IMR-90 (cell line): ENCODE results near the gene RIMBP2. TPM values are rescaled to one million over a fixed set of nuclear protein-coding genes. Genes with fewer than 3 reads are reported as not detected.

Experiments used
- ATAC-seq: fragments of 200-7000 bp; cut with Tn5 transposase; 2 replicates; pipeline ENCODE4 v1.9.1; 2020; ENCODE audit warnings: low read depth, mild to moderate bottlenecking, moderate library complexity
- BruUV-seq: library from RNA; stranded (reverse); fragments of 400-500 nt; replicated peaks from 2 replicates; lab custom pipeline; 2021; lab: Mats Ljungman, UMichigan
- CTCF ChIA-PET: fragments of 300-600 bp; formaldehyde crosslinking; extraction: SDS; loops from one replicate; lab custom pipeline; 2021; ENCODE audit warnings: antibody characterized with exemption; lab: Yijun Ruan, JAX
- POLR2A ChIA-PET: fragments of 300-600 bp; sonication (Branson Sonifier 250); formaldehyde crosslinking; loops from one replicate; lab custom pipeline; 2022; ENCODE audit warnings: antibody characterized with exemption; ENCODE audit not compliant: unreplicated experiment; lab: Charles Lee
- DNase-seq: peaks from one replicate; pipeline ENCODE4 v3.0.0; 2013
- H2AFZ ChIP-seq: replicated peaks from 2 replicates; pipeline ENCODE3; 2013; ENCODE audit warnings: low read length, mild to moderate bottlenecking; ENCODE audit not compliant: poor library complexity
- H2AK5ac ChIP-seq: 2 replicates; pipeline ENCODE4 v1.6.1; 2013; ENCODE audit warnings: low read depth, low read length, inconsistent platforms
- H2AK9ac ChIP-seq: replicated peaks from 2 replicates; pipeline ENCODE3; 2013; ENCODE audit warnings: mild to moderate bottlenecking, low read depth, low read length, moderate library complexity; ENCODE audit not compliant: poor library complexity
- H2BK120ac ChIP-seq: 2 replicates; pipeline ENCODE4 v1.6.1; 2013; ENCODE audit warnings: low read depth, low read length, inconsistent platforms
- H2BK15ac ChIP-seq: 3 replicates; pipeline ENCODE4 v1.6.1; 2013; ENCODE audit warnings: low read depth, low read length, inconsistent platforms
- H2BK20ac ChIP-seq: 2 replicates; pipeline ENCODE4 v1.6.1; 2013; ENCODE audit warnings: low read depth, mild to moderate bottlenecking, inconsistent platforms, low read length, moderate library complexity
- H2BK5ac ChIP-seq: 2 replicates; pipeline ENCODE4 v1.6.1; 2013; ENCODE audit warnings: mild to moderate bottlenecking, low read depth, low read length, inconsistent platforms; ENCODE audit not compliant: poor library complexity, severe bottlenecking
- H3K14ac ChIP-seq: replicated peaks from 2 replicates; pipeline ENCODE4 v1.6.1; 2013; ENCODE audit warnings: low read depth, low read length, inconsistent platforms
- H3K18ac ChIP-seq: 2 replicates; pipeline ENCODE4 v1.6.1; 2013; ENCODE audit warnings: low read depth, low read length, control low read depth
- H3K23ac ChIP-seq: 2 replicates; pipeline ENCODE4 v1.6.1; 2013; ENCODE audit warnings: low read depth, low read length, inconsistent platforms
- H3K27ac ChIP-seq: 2 replicates; pipeline ENCODE4 v1.5.1; 2013; ENCODE audit warnings: mild to moderate bottlenecking, control low read depth, low read length; ENCODE audit not compliant: insufficient read depth
- H3K27me3 ChIP-seq: 2 replicates; pipeline ENCODE4 v1.6.1; 2013; ENCODE audit warnings: low read length; ENCODE audit not compliant: control insufficient read depth, insufficient read depth
- H3K36me3 ChIP-seq: 2 replicates; pipeline ENCODE4 v1.6.1; 2013; ENCODE audit warnings: low read length, mixed read lengths; ENCODE audit not compliant: control insufficient read depth, insufficient read depth
- H3K4ac ChIP-seq: 2 replicates; pipeline ENCODE4 v1.6.1; 2013; ENCODE audit warnings: low read depth, low read length, inconsistent platforms
- H3K4me1 ChIP-seq: 2 replicates; pipeline ENCODE4 v1.6.1; 2013; ENCODE audit warnings: low read length, mixed read lengths; ENCODE audit not compliant: control insufficient read depth, insufficient read depth
- H3K4me2 ChIP-seq: 2 replicates; pipeline ENCODE4 v1.6.1; 2013; ENCODE audit warnings: low read depth, mild to moderate bottlenecking, control low read depth, low read length, moderate library complexity
- H3K4me3 ChIP-seq: 2 replicates; pipeline ENCODE4 v1.5.1; 2013; ENCODE audit warnings: low read depth, mild to moderate bottlenecking, control low read depth, low read length, moderate library complexity; ENCODE audit not compliant: insufficient read depth
- H3K56ac ChIP-seq: 2 replicates; pipeline ENCODE4 v1.6.1; 2013; ENCODE audit warnings: low read length, inconsistent platforms; ENCODE audit not compliant: insufficient read depth; ENCODE audit errors: extremely low read depth
- H3K79me1 ChIP-seq, 2 experiments: 2 replicates each; pipeline ENCODE4 v1.6.1; 2013; ENCODE audit warnings: low read length in 2 of 2, inconsistent platforms in 1 of 2, low read depth in 1 of 2
- H3K9ac ChIP-seq: 2 replicates; pipeline ENCODE4 v1.6.1; 2013; ENCODE audit warnings: low read depth, low read length, control low read depth
- H3K9me1 ChIP-seq: 2 replicates; pipeline ENCODE4 v1.6.1; 2013; ENCODE audit warnings: low read length, inconsistent platforms; ENCODE audit not compliant: insufficient read depth
- H3K9me3 ChIP-seq: 2 replicates; pipeline ENCODE4 v1.6.1; 2013; ENCODE audit warnings: low read length; ENCODE audit not compliant: control insufficient read depth, insufficient read depth
- H4K20me1 ChIP-seq: 2 replicates; pipeline ENCODE4 v1.6.1; 2013; ENCODE audit warnings: low read length, inconsistent platforms; ENCODE audit not compliant: insufficient read depth
- H4K5ac ChIP-seq: 2 replicates; pipeline ENCODE4 v1.6.1; 2013; ENCODE audit warnings: mild to moderate bottlenecking, low read depth, low read length, control low read depth
- H4K8ac ChIP-seq, 2 experiments: 2 replicates each; pipeline ENCODE4 v1.6.1; 2013; ENCODE audit warnings: low read depth in 2 of 2, low read length in 2 of 2, control low read depth in 1 of 2, inconsistent platforms in 1 of 2
- H4K91ac ChIP-seq: 2 replicates; pipeline ENCODE4 v1.6.1; 2013; ENCODE audit warnings: low read depth, low read length, inconsistent platforms; ENCODE audit not compliant: insufficient read depth
- BHLHE40 ChIP-seq: fragments of 150-350 bp; IDR thresholded peaks from 2 replicates; pipeline ENCODE4 v1.6.1; 2016; ENCODE audit warnings: mild to moderate bottlenecking, low read depth, low read length
- CEBPB ChIP-seq: IDR thresholded peaks from 2 replicates; pipeline ENCODE4 v1.6.1; 2012; ENCODE audit warnings: low read depth, low read length, improper control_type of control experiment
- CHD1 ChIP-seq: IDR thresholded peaks from 2 replicates; pipeline ENCODE4 v1.6.1; 2012; ENCODE audit warnings: low read depth, low read length, improper control_type of control experiment
- FOS ChIP-seq: fragments of 150-350 bp; IDR thresholded peaks from 2 replicates; pipeline ENCODE4 v1.6.1; 2016; ENCODE audit warnings: low read depth, low read length
- MAFK ChIP-seq: IDR thresholded peaks from 2 replicates; pipeline ENCODE4 v1.6.1; 2012; ENCODE audit warnings: low read depth, low read length, improper control_type of control experiment
- MAZ ChIP-seq: IDR thresholded peaks from 2 replicates; pipeline ENCODE4 v1.6.1; 2012; ENCODE audit warnings: low read depth, mild to moderate bottlenecking, low read length, improper control_type of control experiment, moderate library complexity, borderline replicate concordance
- MXI1 ChIP-seq: IDR thresholded peaks from 2 replicates; pipeline ENCODE4 v1.6.1; 2012; ENCODE audit warnings: low read depth, mild to moderate bottlenecking, low read length, moderate library complexity, borderline replicate concordance
- NFE2L2 ChIP-seq: fragments of 150-350 bp; IDR thresholded peaks from 2 replicates; pipeline ENCODE4 v1.6.1; 2016; ENCODE audit warnings: low read depth, mild to moderate bottlenecking, low read length
- POLR2A ChIP-seq: IDR thresholded peaks from 2 replicates; pipeline ENCODE4 v1.6.1; 2012; ENCODE audit warnings: mild to moderate bottlenecking, low read depth, low read length
- RAD21 ChIP-seq: IDR thresholded peaks from 2 replicates; pipeline ENCODE4 v1.6.1; 2012; ENCODE audit warnings: low read length, improper control_type of control experiment
- RCOR1 ChIP-seq: IDR thresholded peaks from 2 replicates; pipeline ENCODE4 v1.6.1; 2012; ENCODE audit warnings: mild to moderate bottlenecking, low read length, improper control_type of control experiment; ENCODE audit not compliant: insufficient replicate concordance
- RFX5 ChIP-seq: IDR thresholded peaks from 2 replicates; pipeline ENCODE4 v1.8.0; 2012; ENCODE audit warnings: low read depth, mild to moderate bottlenecking, low read length, moderate library complexity
- SMC3 ChIP-seq: fragments of 150-350 bp; IDR thresholded peaks from 2 replicates; pipeline ENCODE4 v1.6.1; 2016; ENCODE audit warnings: low read depth, mild to moderate bottlenecking, antibody characterized with exemption, low read length, moderate library complexity
- WGBS, 2 experiments: methylation state at CpG; one replicate each; pipeline versions ENCODE4 v1.1.5 to v1.1.7; 2013; ENCODE audit warnings: missing lambda C conversion rate in 2 of 2; ENCODE audit not compliant: insufficient read length in 1 of 2; ENCODE audit errors: extremely low coverage in 2 of 2; 5-methylcytosine and 5-hydroxymethylcytosine counted together
- dilution Hi-C: fragments of 300-500 bp; cut with HindIII; formaldehyde crosslinking; loops from one replicate; pipeline ENCODE4 v1.14.3; 2018; ENCODE audit warnings: low sequenced_read_pairs; ENCODE audit not compliant: unreplicated experiment
- in situ Hi-C: fragments of 300-500 bp; cut with MboI; formaldehyde crosslinking; loops from 3 replicates; pipeline ENCODE4 v1.14.3; 2019; ENCODE audit warnings: low sequenced_read_pairs, inconsistent platforms, mixed read lengths
- intact Hi-C: fragments of 100-400 bp; cut with micrococcal nuclease; formaldehyde crosslinking; loops from 2 replicates; pipeline ENCODE4 v1.10.0; 2022
- polyA plus RNA-seq, 3 experiments: library from polyadenylated mRNA; depleted of rRNA; stranded (reverse); fragments of >200 nt; gene quantifications; 2 replicates each; pipeline ENCODE4 v1.2.3, GENCODE V29; 2012; ENCODE audit warnings: low replicate concordance in 1 of 3
- total RNA-seq: library from RNA; depleted of rRNA; stranded (reverse); fragments of >200 nt; gene quantifications from 2 replicates; pipeline ENCODE4 v1.2.3, GENCODE V29; 2012
- TF ChIP-seq, protein P1 (sequence below): fragments of 150-350 bp; IDR thresholded peaks from 2 replicates; pipeline ENCODE4 v1.6.1; 2016; ENCODE audit warnings: low read depth, mild to moderate bottlenecking, low read length, moderate library complexity, borderline replicate concordance
- TF ChIP-seq, protein P2 (sequence below): fragments of 150-350 bp; IDR thresholded peaks from 2 replicates; pipeline ENCODE4 v1.6.1; 2017; ENCODE audit warnings: mild to moderate bottlenecking, antibody characterized with exemption, low read length, low read depth
- TF ChIP-seq, protein P3 (sequence below): conservative IDR thresholded peaks from 2 replicates; pipeline ENCODE4 v1.5.1; 2012; ENCODE audit warnings: mild to moderate bottlenecking, low read depth, low read length, improper control_type of control experiment

Gene RIMBP2
- total and polyA plus RNA-seq, 2 of the 4 experiments (the other 2 are of a cell fraction), result not detected

DNA sequence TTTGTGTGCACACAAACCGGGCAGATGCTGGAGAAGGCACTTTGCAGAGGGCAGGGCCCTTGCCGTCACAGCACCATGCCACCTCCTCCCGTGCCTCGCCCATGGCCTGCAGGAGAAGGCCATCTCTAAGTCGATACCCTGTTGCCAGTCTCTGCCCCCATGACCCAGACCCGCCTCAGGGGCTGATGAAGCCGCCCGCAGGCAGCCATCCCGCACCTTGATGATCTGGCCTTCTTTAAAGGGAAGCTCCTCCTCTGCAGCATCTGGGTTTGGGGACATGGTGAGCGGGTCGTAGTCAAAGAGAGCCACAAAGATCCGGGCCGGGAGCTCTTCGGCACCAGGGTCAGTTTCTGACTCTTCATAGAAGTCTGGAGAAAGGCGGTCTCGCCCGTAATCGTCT, 302.2 kb downstream of the RIMBP2 start:
- TF ChIP-seq CHD1, result no peak
- TF ChIP-seq FOS, result no peak
- TF ChIP-seq, protein P1, sequence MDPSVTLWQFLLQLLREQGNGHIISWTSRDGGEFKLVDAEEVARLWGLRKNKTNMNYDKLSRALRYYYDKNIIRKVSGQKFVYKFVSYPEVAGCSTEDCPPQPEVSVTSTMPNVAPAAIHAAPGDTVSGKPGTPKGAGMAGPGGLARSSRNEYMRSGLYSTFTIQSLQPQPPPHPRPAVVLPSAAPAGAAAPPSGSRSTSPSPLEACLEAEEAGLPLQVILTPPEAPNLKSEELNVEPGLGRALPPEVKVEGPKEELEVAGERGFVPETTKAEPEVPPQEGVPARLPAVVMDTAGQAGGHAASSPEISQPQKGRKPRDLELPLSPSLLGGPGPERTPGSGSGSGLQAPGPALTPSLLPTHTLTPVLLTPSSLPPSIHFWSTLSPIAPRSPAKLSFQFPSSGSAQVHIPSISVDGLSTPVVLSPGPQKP, result no peak
- TF ChIP-seq BHLHE40, result no peak
- TF ChIP-seq RFX5, result no peak
- TF ChIP-seq, protein P2, sequence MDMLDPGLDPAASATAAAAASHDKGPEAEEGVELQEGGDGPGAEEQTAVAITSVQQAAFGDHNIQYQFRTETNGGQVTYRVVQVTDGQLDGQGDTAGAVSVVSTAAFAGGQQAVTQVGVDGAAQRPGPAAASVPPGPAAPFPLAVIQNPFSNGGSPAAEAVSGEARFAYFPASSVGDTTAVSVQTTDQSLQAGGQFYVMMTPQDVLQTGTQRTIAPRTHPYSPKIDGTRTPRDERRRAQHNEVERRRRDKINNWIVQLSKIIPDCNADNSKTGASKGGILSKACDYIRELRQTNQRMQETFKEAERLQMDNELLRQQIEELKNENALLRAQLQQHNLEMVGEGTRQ, result no peak
- TF ChIP-seq, protein P3, sequence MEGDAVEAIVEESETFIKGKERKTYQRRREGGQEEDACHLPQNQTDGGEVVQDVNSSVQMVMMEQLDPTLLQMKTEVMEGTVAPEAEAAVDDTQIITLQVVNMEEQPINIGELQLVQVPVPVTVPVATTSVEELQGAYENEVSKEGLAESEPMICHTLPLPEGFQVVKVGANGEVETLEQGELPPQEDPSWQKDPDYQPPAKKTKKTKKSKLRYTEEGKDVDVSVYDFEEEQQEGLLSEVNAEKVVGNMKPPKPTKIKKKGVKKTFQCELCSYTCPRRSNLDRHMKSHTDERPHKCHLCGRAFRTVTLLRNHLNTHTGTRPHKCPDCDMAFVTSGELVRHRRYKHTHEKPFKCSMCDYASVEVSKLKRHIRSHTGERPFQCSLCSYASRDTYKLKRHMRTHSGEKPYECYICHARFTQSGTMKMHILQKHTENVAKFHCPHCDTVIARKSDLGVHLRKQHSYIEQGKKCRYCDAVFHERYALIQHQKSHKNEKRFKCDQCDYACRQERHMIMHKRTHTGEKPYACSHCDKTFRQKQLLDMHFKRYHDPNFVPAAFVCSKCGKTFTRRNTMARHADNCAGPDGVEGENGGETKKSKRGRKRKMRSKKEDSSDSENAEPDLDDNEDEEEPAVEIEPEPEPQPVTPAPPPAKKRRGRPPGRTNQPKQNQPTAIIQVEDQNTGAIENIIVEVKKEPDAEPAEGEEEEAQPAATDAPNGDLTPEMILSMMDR, result no peak
- no peak for TF ChIP-seq SMC3
- no peak for TF ChIP-seq RAD21
- no peak for TF ChIP-seq MXI1
- no peak for TF ChIP-seq NFE2L2
- no peak for TF ChIP-seq MAFK
- no peak for TF ChIP-seq MAZ
- TF ChIP-seq RCOR1, result no peak
- TF ChIP-seq CEBPB, result no peak
- TF ChIP-seq POLR2A, result no peak
- H3K18ac ChIP-seq, result no peak overlapping the region
- no peak overlapping the region for H4K5ac ChIP-seq
- 64% methylated on average over 9 of the region's 18 CpGs; no CpG with 5 or more reads in 1 of the 2 experiments for WGBS, 2 experiments
- intact Hi-C loops, result no loop called here
- H2BK5ac ChIP-seq, result no peak overlapping the region
- H3K9ac ChIP-seq, result no peak overlapping the region
- no peaks in the 10 kb centered on the region for H3K79me1 ChIP-seq
- no peak overlapping the region for H2BK20ac ChIP-seq
- H3K9me3 ChIP-seq, result peaks cover 26% of the 10 kb centered on the region
- H4K91ac ChIP-seq, result no peak overlapping the region
- H3K56ac ChIP-seq, result no peak overlapping the region
- CTCF ChIA-PET, result no interaction called here
- no peak overlapping the region for H2BK15ac ChIP-seq
- H2AK9ac ChIP-seq, result no peak overlapping the region
- ATAC-seq (no peak), DNase-seq (no peak)
- H3K27ac ChIP-seq, result no peak overlapping the region
- no peak overlapping the region for H3K4me2 ChIP-seq
- no peak overlapping the region for H2BK120ac ChIP-seq
- no peaks in the 10 kb centered on the region for H3K27me3 ChIP-seq
- H4K8ac ChIP-seq, result no peak overlapping the region
- no peak overlapping the region for H3K14ac ChIP-seq
- dilution Hi-C loops, result no loop called here
- in situ Hi-C loops, result no loop called here
- no peak overlapping the region for H2AFZ ChIP-seq
- H3K9me1 ChIP-seq, result no peaks in the 10 kb centered on the region
- no TSS peak for BruUV-seq
- no peaks in the 10 kb centered on the region for H4K20me1 ChIP-seq
- H3K4me3 ChIP-seq, result no peak overlapping the region
- POLR2A ChIA-PET, result no interaction called here
- H3K4me1 ChIP-seq, result no peaks in the 10 kb centered on the region
- no peak overlapping the region for H3K4ac ChIP-seq
- no peak overlapping the region for H3K23ac ChIP-seq
- H2AK5ac ChIP-seq, result no peak overlapping the region
- H3K36me3 ChIP-seq, result no peaks in the 10 kb centered on the region
